ENCODE data around the gene KLRC3.
"Not testable (repeated sequence)": the region's sequence is repeated elsewhere in the genome, so short reads cannot be mapped to it uniquely, and the experiment has no call there.

The KLRC3 gene

GRCh38 chr12:10400829-10401228 is 19.6 kb downstream of the KLRC3 start:
- no peak for DNase-seq (ENCODE audit: low spot score)

- DNase-seq (ENCODE audit: low spot score), result no peak
These were observed 22.2 kb downstream of the KLRC3 start for GRCh38 chr12:10398168-10398567.

- DNase-seq (ENCODE audit: low spot score), result no peak
These were observed 23.1 kb downstream of the KLRC3 start for GRCh38 chr12:10397296-10397695.

GRCh38 chr12:10396176-10396575 is 24.2 kb downstream of the KLRC3 start:
- DNase-seq (ENCODE audit: low spot score), result not testable (repeated sequence)

GRCh38 chr12:10395390-10395998 is 24.9 kb downstream of the KLRC3 start:
- DNase-seq (ENCODE audit: low spot score), result peak; percentile 52

GRCh38 chr12:10394531-10395152 is 25.8 kb downstream of the KLRC3 start:
- not testable (repeated sequence) for DNase-seq (ENCODE audit: low spot score)

GRCh38 chr12:10393291-10393690 is 27.1 kb downstream of the KLRC3 start:
- DNase-seq (ENCODE audit: low spot score), result no peak

- no peak for DNase-seq (ENCODE audit: low spot score)
These were observed 27.9 kb downstream of the KLRC3 start for GRCh38 chr12:10392394-10392930.

GRCh38 chr12:10390991-10391390 is 29.4 kb downstream of the KLRC3 start:
- not testable (repeated sequence) for DNase-seq (ENCODE audit: low spot score)

GRCh38 chr12:10389904-10390303 is 30.5 kb downstream of the KLRC3 start, which contains the start of gene KLRK1:
Gene KLRK1, minus strand, starts transcription at chr12:10390041. Its CDS starts 1,231 bp downstream, at chr12:10388810.
- DNase-seq (ENCODE audit: low spot score), result no peak

GRCh38 chr12:10388624-10389413 is 31.6 kb downstream of the KLRC3 start:
- DNase-seq (ENCODE audit: low spot score), result no peak

GRCh38 chr12:10387498-10387897 is 32.9 kb downstream of the KLRC3 start:
- DNase-seq (ENCODE audit: low spot score), result not testable (repeated sequence)

- DNase-seq (ENCODE audit: low spot score), result no peak
These were observed 33.5 kb downstream of the KLRC3 start for GRCh38 chr12:10386857-10387256.

- no peak for DNase-seq (ENCODE audit: low spot score)
These were observed 35.2 kb downstream of the KLRC3 start for GRCh38 chr12:10385166-10385613.

- DNase-seq (ENCODE audit: low spot score), result no peak
These were observed 36.2 kb downstream of the KLRC3 start for GRCh38 chr12:10384191-10384590.

GRCh38 chr12:10381928-10382628 is 38.3 kb downstream of the KLRC3 start:
- DNase-seq (ENCODE audit: low spot score), result no peak

GRCh38 chr12:10378737-10379136 is 41.7 kb downstream of the KLRC3 start:
- DNase-seq (ENCODE audit: low spot score), result not testable (repeated sequence)

- DNase-seq (ENCODE audit: low spot score), result no peak
These were observed 45.8 kb downstream of the KLRC3 start for GRCh38 chr12:10374624-10375018.

GRCh38 chr12:10372559-10372958 is 47.8 kb downstream of the KLRC3 start:
- no peak for DNase-seq (ENCODE audit: low spot score)

GRCh38 chr12:10371893-10372535 is 48.4 kb downstream of the KLRC3 start:
- DNase-seq (ENCODE audit: low spot score), result not testable (repeated sequence)

Data from HuH-7 (cell line).